Epithelial cell of prostate (primary cell): ENCODE measurements around the gene TMED1.
A peak's percentile ranks its signal among the peaks of the same experiment; 100 is the strongest.
"Not testable (repeated sequence)": the region's sequence is repeated elsewhere in the genome, so short reads cannot be mapped to it uniquely, and the experiment has no call there.

Experiments
- DNase-seq: peaks from one replicate; pipeline ENCODE4 v3.0.0-alpha.2; 2011; ENCODE audit warnings: low read depth, low spot score
- H3K27ac ChIP-seq: fragments of 450-650 bp; 2 replicates; pipeline ENCODE4 v1.5.1; 2017; ENCODE audit warnings: mild to moderate bottlenecking

Gene TMED1

DNA sequence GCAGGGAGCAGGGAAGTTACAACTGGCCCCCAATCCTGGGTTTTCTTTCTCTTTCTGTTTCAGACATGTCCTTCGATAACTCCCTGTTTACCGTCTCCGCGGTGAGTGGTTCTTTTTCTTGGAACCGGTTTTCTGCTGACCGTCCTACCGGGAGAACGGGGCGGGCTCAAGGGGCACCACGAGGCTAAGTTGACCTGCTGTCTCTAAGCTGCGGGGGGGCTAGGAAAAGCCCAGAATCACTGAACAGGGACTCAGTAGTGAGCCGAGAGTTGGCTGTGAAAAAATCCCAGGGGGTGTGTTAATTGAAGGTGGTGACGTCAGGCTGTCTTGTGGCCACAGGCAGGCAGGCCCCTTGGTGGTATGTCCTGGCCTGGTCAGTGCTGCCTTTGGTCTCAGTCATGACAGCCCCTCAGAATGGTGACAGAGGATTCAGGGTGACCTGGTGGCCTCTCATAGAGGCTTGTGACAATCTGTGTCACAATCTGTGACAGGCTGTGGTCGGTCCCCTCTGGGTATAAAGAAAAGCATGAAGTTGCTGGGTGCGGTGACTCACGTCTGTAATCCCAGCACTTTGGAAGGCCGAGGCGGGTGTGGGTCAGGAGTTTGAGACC, 27.2 kb upstream of the TMED1 start:
- DNase-seq, result no peak
- peak overlapping the region; percentile 5 for H3K27ac ChIP-seq

DNA sequence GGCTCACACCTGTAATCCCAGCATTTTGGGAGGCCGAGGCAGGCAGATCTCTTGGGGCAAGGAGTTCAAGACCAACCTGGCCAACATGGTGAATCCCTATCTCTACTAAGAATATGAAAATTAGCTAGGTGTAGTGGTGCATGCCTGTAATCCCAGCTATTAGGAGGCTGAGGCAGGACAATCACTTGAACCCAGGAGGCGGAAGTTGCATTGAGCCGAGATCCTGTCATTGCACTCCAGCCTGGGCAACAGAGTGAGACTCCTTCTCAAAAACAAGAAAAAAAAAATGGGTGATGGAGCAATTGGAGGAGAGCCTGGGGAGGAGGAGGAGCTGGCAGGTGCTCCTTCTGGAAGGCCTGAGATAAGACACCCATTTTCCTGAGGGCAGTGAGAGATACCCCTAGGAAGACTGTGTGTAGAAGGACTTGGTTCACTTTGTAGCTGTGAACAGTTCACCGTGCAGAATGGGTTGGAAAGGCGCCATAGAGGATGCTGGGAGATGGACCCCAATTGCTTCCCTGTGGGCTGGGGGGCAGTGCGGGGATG, 26.6 kb upstream of the TMED1 start:
- no peak for DNase-seq
- H3K27ac ChIP-seq, result peak overlapping the region; percentile 5

- no peak for DNase-seq
- H3K27ac ChIP-seq, result no peak overlapping the region
These were observed 25.2 kb upstream of the TMED1 start for GRCh38 chr19:10861103-10861651.

- DNase-seq, result no peak
- no peak overlapping the region for H3K27ac ChIP-seq
These were observed 22.3 kb upstream of the TMED1 start for GRCh38 chr19:10858204-10858828.

GRCh38 chr19:10856899-10857298, 20.9 kb upstream of the TMED1 start:
- not testable (repeated sequence) for DNase-seq, H3K27ac ChIP-seq

DNA sequence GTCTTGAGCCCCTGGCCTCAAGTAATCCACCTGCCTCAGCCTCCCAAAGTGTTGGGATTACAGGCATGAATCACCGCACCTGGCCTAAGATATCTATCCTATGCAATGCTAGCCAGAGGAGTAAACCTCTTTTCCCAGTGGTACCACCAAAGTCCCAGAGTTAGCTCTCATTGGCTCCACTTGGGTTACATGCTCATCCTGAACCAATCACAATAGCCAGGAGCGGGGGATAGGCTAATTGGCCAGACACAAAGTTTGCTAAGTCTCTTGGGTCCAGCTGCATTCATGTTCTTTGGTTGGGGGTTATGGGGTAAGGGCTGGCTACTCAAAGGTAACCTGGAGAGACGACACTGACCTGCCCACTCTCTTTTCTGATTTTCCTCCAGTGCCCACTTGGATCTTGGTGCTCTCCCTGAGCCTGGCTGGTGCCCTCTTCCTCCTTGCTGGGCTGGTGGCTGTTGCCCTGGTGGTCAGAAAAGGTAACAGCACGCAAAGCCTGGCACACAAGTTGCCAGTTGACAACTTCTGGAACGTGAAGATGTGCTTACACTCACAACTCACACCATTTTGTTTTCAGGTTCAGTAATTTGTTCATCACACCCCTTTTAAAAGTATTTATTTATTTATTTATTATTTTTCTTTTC, 20.0 kb upstream of the TMED1 start:
- no peak overlapping the region for H3K27ac ChIP-seq
- DNase-seq, result no peak

GRCh38 chr19:10854350-10855089, 18.5 kb upstream of the TMED1 start:
- H3K27ac ChIP-seq, result no peak overlapping the region
- DNase-seq, result no peak

DNA sequence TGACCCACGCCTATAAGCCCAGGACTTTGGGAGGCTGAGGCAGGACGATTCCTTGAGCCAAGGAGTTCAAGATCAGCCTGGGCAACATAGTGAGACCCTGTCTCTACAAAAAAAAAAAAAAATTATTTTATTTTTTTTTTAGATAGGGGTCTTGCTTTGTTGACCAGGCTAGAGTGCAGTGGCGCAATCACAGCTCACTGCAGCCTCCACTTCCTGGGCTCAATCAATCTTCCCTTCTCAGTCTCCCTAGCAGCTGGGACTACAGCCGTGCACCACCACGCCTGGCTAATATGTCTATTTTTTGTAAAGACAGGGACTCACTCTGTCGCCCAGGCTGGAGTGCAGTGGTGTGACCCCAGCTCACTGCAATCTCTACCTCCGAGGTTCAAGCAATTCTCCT, 16.9 kb upstream of the TMED1 start:
- DNase-seq, result no peak
- no peak overlapping the region for H3K27ac ChIP-seq

DNA sequence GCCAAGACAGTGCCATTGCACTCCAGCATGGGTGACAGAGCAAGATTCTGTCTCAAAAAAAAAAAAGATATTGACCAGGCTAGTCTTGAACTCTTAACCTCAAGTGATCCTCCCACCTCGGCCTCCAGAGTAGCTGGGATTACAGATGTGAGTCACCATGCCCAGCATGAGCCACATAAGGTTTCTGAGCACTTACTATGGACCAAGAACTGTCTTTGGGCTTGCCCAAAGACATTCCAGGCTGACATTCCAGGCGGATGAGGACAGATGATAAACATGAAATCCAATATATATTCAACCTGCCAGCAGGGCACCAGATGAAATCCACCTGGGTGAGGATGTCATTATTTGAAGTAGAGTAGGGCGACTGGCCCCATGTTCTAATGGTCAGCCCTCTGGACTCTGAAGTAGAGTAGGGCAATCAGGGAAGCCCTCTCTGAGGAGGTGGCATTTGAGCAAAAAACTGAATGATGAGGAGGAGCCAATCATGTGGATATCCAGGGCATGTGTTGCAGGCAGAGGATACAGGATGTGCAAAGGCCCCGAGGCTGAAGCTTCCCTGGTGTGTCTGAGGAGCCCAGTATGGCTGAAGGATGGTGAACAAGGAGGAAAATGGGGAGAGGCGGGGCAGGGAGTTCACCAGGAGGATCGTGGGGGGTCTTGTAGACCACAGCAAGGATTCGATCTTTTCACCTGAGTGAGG, 16.2 kb upstream of the TMED1 start:
- peak; percentile 31 for DNase-seq
- H3K27ac ChIP-seq, result peak overlapping the region; percentile 12

DNA sequence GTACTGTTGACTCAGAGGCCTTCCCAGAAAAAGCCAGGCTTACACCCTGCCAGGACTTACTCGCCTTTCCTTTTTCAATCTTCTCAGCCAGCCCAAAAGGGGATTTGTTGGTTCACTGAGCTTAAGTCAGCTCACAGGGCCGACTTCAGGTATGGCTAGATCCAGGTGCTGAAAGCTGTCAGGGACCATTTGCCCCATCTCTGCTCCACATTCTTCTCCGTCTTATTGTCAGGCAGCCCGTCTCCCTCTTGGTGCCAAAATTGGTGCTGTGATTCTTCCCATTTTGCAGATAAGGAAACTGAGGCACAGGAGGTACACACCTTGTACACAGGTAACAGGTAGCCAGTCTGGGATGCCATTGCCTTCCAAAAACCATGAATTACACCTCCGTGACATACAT, 14.6 kb upstream of the TMED1 start:
- no peak overlapping the region for H3K27ac ChIP-seq
- DNase-seq, result no peak

DNA sequence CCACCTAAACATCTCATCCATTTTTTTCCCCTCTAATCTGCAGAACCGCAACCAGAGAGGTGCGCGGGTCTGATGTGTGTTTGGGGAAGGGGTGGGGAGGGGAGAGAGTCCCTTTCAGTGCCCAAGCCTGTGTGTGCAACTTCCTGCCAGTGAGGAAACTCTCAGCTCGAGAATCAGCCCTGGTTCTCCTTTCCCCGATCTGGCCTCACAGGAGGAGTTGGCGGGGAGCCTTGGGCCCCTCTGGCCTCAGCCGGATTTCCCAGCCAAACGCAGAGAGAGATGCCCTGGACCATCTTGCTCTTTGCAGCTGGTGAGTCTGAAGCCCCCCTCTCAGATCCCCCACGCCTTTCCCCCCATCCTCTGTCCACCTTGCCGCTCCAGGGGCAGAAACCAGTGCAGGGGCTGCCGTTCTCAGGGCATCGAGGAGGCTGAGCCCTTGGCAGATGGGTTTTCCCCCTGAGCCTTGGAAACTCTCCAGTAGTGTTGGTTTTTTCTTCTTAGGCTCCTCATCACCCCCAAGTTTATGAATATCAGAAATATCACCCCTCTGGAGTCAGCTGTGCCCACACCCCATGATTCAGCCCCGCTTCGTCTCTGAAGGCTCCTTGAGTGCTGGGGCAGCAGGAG, 12.3 kb upstream of the TMED1 start, which contains the start of gene C19orf38:
Gene C19orf38 (plus strand): TSS at position 186 of the 627 bp plus-strand sequence. CDS start 94 bp downstream, at position 280.
- DNase-seq, result no peak
- no peak within 1 kb of the TSS for H3K27ac ChIP-seq

GRCh38 chr19:10846500-10847202, 10.6 kb upstream of the TMED1 start:
- no peak for DNase-seq
- no peak overlapping the region for H3K27ac ChIP-seq

GRCh38 chr19:10842788-10843187, 6.8 kb upstream of the TMED1 start:
- H3K27ac ChIP-seq, result no peak overlapping the region
- DNase-seq, result no peak

DNA sequence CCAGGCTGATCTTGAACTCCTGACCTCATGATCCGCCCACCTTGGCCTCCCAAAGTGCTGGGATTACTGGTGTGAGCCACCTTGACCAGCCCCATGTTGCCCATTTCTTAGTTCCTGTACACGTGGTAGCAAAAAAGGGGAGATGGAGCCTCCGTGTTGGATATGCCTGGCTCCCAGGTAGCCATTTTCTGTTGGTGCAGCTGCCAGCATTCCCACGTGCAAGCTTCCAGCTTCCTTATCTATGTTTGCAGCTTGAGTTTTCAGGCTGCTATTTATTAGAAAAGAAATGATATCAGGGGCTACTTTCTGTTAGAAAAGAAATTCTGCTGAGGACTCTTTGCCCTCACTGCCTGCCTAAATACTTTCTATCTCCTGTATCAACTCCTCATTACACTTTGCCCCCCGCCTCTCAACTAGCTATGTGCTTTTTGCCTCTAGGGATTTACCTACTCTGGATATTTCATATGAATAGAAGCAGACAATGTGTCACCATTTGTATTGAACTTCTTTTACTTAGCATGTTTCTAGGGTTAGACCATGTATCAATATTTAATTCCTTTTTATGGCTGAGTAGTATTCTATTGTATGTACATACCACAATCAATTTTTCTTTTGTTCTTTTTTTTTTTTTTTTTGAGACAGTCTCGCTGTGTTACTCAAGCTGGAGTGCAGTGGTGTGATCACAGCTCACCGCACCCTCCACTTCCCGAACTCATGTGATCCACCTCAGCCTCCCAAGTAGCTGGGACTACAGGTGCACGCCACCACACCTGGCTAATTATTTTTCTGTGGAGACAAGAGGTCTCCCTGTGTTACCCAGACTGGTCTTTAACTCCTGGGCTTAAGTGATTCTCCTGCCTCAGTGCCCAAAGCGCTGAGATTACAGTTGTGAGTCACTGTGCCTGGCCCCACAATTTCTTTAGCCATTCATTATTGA, 3.4 kb upstream of the TMED1 start:
- no peak for DNase-seq
- no peak overlapping the region for H3K27ac ChIP-seq

- no peak for DNase-seq
- H3K27ac ChIP-seq, result no peak overlapping the region
These were observed 2.4 kb upstream of the TMED1 start for GRCh38 chr19:10838377-10838776.

GRCh38 chr19:10837649-10838048, 1.6 kb upstream of the TMED1 start:
- DNase-seq, H3K27ac ChIP-seq: not testable (repeated sequence)

DNA sequence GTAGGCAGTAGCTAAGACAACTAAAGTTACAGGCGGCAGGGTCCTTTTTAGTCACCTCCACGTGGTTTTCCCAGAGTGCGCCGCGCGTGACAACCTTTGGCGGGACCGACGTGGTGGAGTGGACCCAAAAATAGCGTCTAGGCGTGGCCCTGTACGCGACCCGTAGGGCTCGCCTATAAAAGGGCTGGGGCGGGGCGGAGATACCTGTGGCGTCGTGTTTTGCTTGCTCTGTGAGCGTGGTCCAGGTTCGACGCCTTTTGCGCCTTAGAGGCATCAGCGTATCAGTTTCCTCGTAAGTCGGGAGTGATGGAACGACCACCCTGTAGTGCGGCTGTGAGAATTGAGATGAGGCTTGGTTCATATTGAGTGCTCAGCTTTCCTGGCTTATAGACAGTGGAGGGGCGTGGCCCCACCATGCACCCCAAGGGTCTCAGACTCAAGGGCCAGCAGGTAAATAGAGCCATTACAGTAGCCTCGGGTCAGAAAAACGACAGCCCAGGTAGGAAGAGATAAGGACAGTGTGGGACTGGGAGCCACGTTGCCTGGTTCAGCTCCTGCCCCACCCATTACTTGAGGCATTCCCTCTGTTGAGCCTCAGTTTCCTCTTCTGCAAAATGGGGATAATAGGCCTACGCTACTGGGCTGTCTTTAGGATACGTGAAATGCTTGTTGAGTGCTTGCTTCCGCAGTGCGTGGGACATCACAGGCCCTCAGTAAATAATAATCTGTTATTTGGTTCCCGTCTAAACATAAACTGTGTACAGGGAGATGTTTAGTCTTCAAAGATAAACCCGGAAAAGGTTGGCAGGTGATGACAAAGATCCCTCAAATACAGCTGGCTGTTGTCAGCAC, 693 bp upstream of the TMED1 start:
- DNase-seq, result no peak
- H3K27ac ChIP-seq, result peak overlapping the region; percentile 94
